GM19455 (cell line): Measurements from ENCODE around the gene NSMF.
A peak's percentile ranks its signal among the peaks of the same experiment; 100 is the strongest.

ENCODE experiments used
- ATAC-seq: cut with Tn5 transposase; IDR thresholded peaks from one replicate; pipeline ENCODE4 v1.9.1; 2021; ENCODE audit not compliant: unreplicated experiment

The NSMF gene, protein sequence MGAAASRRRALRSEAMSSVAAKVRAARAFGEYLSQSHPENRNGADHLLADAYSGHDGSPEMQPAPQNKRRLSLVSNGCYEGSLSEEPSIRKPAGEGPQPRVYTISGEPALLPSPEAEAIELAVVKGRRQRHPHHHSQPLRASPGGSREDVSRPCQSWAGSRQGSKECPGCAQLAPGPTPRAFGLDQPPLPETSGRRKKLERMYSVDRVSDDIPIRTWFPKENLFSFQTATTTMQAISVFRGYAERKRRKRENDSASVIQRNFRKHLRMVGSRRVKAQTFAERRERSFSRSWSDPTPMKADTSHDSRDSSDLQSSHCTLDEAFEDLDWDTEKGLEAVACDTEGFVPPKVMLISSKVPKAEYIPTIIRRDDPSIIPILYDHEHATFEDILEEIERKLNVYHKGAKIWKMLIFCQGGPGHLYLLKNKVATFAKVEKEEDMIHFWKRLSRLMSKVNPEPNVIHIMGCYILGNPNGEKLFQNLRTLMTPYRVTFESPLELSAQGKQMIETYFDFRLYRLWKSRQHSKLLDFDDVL

GRCh38 chr9:137459152-137459600, at the start of gene NSMF:
TSS of gene NSMF (minus strand) at chr9:137459334. CDS start at chr9:137459102, 232 bp downstream.
- peak; percentile 63 for ATAC-seq

DNA sequence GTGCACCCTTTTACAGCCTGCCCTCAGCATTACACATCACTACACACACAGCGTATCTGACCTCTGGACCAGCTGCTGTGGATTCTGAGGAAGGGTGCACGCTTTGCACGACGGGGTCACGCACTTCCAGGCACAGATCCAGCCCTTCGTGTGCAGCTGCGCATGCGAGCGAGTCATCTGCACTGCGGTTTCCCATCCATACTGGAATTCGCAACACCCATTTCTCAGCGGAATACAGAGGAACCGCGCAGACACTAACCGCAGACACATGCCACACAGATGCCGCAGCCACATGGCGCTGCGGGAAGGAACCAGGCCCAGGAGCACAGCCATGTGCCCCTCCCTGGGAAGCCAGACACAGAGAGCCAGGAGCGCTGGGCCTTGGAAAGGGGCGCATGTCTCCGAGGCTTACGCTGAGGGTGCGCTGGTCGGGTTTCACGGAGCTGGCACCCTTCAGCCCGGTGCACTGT, 47.6 kb upstream of the NSMF start:
- no peak for ATAC-seq

- ATAC-seq, result no peak
Observed at GRCh38 chr9:137506274-137506673, 47.1 kb upstream of the NSMF start.

DNA sequence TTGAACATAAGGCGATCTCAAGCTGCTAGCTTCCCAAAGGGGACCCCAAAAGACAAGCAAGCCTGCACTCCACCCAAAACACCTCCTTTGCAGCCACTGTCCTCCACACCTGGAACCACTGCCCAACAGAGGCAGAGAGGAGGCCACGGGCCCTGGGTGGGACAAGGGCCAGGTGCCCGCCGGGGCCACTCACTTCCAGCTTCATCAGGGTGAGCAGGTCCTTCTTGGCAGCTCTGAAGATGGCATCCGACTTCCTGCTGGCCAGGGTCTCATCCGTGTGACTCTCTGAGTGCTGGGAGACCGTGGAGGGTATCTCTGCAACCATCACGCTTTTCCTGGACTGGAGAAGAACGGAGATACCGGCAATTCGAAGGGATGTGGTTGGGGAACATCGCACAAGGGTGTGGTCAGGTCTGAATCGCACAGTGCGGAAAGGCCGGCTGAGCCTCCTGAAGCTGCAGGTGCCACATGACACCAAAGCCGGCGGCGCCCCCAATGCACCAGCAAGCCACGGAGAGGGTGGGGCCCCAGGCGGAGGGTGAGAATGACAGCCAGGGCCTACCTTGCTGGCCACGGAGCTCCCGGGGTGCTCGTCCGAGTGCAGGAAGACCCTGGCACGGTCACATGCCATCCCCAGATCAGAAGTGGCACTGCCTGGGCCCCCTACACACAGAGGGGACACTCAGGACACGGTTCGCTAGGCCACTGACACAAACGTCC, 46.4 kb upstream of the NSMF start:
- no peak for ATAC-seq

- ATAC-seq, result no peak
Observed at GRCh38 chr9:137504432-137504777, 45.3 kb upstream of the NSMF start.

DNA sequence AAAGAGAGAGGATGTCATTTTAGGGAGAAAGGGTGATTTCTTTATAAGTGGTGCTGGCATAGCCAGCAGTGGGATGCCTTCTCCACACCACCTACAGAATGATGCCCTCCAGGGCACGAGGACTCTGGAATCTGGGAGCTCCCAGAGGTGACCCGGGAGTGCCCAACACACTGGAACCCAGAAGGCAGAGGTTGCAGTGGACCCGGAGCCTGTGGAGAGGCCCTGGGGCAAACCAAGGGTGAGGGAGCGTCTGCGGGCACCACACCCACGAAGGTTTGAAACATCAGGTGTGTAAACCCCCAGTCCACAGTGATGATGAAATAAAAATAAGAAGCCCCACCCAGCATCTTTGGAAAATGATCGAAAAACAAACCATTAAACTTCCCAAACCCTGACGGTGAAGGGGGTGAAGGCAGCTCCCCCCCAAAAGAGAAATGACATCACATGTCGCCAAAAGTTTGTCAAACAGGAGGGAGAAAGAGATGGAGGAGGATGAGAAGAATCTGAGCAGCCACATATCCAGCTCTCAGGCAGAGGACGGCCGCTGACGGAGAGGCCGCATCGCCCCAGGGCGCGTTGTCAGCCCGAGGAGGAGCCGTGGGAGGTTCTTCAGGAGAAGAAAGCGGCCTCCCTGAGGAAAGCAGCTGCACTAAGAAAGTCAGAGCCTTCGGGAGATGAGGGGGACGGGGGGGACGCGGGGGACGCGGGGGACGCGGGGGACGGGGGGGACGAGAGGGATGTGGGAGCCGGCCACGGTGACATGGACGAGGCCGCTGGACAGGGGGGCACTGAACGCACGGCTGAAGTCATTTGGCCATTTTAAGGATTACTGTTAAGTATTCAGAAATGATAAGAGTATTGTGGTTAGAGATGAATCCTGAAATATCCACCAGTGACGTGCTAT, 43.1 kb upstream of the NSMF start:
- no peak for ATAC-seq

- no peak for ATAC-seq
Observed at GRCh38 chr9:137501457-137501856, 42.3 kb upstream of the NSMF start.

GRCh38 chr9:137500666-137501397, 41.7 kb upstream of the NSMF start:
- ATAC-seq, result no peak

DNA sequence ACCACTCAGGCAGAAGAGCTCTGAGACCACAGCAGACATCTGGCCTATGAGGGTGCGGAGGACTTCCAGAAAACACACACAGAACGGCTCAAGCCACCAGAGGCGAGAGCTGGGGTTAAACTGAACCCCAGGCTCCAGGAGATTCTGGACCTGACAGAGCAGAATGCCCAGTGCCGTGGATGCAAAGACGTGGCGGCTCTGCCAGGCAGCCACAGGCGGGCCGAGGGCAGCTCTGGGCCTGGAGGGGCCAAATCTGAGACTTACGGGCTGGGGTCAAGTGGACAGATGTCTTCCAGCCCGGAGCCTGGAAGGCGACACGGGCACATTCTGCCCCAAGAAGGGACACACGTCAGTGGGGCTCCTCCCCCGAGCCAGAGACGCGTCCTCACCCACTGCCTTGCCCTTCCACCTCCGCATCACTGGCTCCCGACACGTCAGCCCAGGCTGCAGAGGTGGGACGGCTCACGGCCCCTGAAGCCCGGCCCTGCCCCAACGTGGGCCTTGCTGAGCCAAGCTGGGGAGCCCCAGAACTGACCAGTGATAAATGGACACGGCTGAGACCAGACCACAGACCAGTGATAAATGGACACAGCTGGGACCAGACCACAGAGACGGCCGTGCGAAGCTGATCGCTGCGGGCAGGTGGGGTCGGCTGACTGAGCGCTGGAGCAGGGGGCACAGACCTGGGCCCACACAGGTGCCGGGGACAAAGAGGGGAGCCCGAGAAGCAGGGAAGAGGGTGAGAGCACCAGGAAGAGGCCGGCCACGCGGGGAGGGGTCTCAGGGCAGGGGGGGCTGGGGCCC, 40.9 kb upstream of the NSMF start:
- ATAC-seq, result no peak

DNA sequence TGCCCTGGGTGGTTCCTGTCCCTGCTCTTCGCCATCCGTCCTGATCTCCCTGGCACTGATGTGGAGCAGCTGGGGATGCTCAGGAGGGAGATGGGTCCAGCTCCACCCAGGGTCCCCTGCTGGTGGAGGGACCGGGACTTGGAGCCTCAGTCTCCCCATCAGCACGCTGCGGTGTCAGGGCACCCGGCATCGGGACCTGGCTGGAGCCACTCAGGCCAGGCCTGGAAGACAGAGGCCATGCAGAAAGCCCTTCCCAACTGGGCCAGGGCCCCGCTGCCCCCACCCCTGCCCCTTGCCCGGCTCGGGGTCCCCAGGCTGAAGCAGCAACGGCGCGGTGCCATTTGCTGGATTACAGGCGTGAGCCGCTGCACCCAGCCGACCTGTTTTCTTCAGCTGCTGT, 40.3 kb upstream of the NSMF start:
- ATAC-seq, result no peak

DNA sequence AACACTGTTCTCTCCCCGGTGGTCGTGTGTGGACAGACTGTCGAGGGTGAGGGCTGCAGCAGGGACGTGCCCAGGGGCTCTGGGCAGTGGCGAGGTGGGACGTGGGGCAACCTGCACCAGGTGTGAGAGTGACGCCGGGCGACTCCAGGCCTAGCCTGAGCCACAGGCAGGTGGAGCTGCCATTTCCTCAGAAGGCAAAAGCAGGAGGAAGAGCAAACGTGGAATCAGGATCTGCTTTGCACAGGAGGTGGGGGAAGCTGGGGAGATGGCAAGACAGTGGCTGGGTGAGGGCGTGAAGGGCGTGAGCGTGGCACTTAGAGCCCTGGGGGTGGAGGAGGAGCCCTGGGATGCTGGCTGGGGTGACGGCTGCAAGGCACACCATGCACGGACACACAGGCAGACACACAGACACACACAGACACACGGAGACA, 39.6 kb upstream of the NSMF start:
- no peak for ATAC-seq

DNA sequence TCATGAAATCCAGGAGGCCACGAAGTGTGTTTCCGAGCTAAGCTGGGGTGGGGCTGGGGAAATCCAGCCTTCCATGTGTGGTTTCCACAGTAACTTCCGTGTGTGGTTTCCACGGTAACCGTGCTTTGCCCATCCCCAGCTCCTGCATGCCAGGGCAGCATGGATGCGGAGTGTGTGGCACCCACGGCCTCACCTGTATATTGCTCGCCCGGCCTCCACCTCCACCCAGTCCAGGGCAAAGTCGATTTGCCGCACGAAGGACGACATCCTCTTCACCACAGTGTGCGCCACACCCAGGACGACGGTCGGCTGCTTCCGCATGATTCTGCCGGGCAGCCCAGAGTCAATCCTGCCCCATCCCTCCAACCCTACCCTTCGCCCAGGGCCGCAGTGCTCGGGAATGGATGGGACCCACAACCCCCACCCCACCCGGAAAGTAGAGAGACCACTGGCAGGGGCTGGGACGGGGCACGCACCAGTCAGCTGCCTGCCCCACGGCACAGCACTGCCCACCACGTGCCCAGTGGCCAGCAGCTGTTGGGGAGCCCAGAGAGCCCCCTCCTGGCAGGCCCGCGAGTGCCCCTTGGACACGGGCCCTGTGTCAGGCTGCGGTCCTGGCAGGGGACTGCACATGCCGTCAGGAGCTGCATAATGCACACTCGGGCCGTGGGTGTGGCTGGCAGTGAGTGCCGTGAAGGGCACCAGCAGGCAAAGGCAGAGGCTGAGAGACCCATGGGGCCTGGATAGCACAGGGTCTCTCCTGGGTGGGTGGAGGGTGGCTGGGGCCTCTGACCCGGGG, 39.0 kb upstream of the NSMF start:
- no peak for ATAC-seq

- no peak for ATAC-seq
Observed at GRCh38 chr9:137496601-137497375, 37.7 kb upstream of the NSMF start.

- ATAC-seq, result no peak
Observed at GRCh38 chr9:137494550-137495351, 35.6 kb upstream of the NSMF start.

DNA sequence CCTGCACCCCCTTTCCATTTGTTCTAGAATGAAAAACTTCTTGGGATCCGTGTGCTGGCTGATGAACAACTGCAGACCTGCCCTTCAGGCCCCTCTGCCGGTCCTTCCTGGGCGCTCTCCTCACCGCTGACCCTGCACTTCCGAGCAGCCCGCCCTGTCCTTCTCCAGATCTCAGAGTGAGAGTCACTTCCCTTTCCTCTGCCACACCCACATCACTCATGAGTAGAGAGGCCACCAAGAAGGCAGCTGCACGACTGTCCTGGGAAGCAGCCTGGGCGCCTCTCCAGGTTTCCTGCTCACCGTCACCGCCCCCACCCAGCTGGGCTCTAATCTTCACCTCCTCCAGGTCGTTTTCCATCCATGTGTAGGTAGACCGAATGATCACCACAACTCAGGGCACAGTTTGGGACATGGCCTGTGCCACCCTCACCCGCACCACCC, 35.0 kb upstream of the NSMF start:
- ATAC-seq, result no peak

DNA sequence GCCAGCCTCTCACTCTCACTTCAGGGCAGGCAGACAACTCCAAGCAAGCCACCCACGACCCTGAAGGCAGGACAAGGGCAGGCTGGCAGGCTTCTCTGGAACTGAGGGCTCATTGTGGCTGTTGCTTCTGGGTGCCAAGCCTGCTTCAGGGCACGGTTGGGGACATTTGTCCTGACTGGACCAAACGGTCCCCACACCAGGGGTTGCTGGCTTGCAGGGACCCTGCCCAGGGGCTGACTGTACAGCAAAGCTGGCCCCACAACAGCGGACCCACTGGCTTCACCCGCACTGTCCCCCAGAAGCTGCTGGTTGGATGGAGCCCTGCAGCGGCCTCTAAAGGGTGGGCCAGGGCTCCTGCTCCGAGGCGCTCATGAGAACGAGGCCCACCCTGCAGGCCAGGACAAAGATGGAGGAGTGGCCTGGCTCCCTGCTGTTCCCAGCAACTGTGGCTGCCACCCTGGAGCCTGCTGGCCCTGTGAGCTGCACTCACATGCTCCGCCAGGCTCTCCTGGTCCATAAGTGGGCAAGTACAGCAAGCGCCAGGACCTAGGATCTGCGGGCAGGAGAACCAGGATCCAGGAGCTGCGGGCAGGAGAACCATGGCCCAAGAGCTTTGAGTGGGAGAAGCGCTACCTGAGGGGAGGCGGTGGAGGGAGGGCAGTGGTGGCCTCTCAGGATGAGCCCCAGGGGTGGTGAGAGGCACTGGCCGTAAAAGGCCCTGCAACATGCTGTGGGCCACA, 34.4 kb upstream of the NSMF start:
- no peak for ATAC-seq
